BE2C (cell line): ENCODE data around the gene RAMP3.
"Not testable (repeated sequence)": the region's sequence is repeated elsewhere in the genome, so short reads cannot be mapped to it uniquely, and the experiment has no call there.

Experiments
- DNase-seq: peaks from one replicate; pipeline ENCODE4 v3.0.0-alpha.2; 2020
- H3K27me3 ChIP-seq: fragments of 250-450 bp; sonication (Bioruptor Pico); 2 replicates; pipeline ENCODE4 v1.5.1; 2020; ENCODE audit warnings: mild to moderate bottlenecking
- H3K36me3 ChIP-seq: fragments of 250-450 bp; sonication (Bioruptor Pico); 2 replicates; pipeline ENCODE4 v1.5.1; 2020; ENCODE audit warnings: mild to moderate bottlenecking
- H3K4me1 ChIP-seq: fragments of 250-450 bp; sonication (Bioruptor Pico); 2 replicates; pipeline ENCODE4 v1.5.1; 2020
- H3K4me3 ChIP-seq: 2 replicates; pipeline ENCODE4 v1.5.1; 2011; ENCODE audit warnings: low read depth, low read length
- H3K9me3 ChIP-seq: fragments of 250-450 bp; sonication (Bioruptor Pico); 2 replicates; pipeline ENCODE4 v1.5.1; 2020
- TF ChIP-seq, protein P1 (sequence below): IDR thresholded peaks from 2 replicates; pipeline ENCODE4 v1.5.1; 2012; ENCODE audit warnings: mild to moderate bottlenecking, low read depth, low read length

Gene RAMP3

GRCh38 chr7:45161842-45162241, 4.3 kb downstream of the RAMP3 start:
- no peak for DNase-seq
- Histone ChIP-seq H3K4me3 (no peak overlapping the region), H3K9me3 (no peaks in the 10 kb centered on the region), H3K4me1 (peaks cover 4% of the 10 kb centered on the region), H3K36me3 (no peaks in the 10 kb centered on the region), H3K27me3 (no peaks in the 10 kb centered on the region)
- TF ChIP-seq, protein P1, sequence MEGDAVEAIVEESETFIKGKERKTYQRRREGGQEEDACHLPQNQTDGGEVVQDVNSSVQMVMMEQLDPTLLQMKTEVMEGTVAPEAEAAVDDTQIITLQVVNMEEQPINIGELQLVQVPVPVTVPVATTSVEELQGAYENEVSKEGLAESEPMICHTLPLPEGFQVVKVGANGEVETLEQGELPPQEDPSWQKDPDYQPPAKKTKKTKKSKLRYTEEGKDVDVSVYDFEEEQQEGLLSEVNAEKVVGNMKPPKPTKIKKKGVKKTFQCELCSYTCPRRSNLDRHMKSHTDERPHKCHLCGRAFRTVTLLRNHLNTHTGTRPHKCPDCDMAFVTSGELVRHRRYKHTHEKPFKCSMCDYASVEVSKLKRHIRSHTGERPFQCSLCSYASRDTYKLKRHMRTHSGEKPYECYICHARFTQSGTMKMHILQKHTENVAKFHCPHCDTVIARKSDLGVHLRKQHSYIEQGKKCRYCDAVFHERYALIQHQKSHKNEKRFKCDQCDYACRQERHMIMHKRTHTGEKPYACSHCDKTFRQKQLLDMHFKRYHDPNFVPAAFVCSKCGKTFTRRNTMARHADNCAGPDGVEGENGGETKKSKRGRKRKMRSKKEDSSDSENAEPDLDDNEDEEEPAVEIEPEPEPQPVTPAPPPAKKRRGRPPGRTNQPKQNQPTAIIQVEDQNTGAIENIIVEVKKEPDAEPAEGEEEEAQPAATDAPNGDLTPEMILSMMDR: no peak

- no peaks in the 10 kb centered on the region for H3K9me3 ChIP-seq
- no peak overlapping the region for H3K4me3 ChIP-seq
- H3K4me1 ChIP-seq: peaks cover 4% of the 10 kb centered on the region
- no peaks in the 10 kb centered on the region for H3K36me3 ChIP-seq
- no peaks in the 10 kb centered on the region for H3K27me3 ChIP-seq
- TF ChIP-seq, protein P1: no peak
- DNase-seq: no peak
These were observed 4.8 kb downstream of the RAMP3 start for GRCh38 chr7:45162311-45162845.

DNA sequence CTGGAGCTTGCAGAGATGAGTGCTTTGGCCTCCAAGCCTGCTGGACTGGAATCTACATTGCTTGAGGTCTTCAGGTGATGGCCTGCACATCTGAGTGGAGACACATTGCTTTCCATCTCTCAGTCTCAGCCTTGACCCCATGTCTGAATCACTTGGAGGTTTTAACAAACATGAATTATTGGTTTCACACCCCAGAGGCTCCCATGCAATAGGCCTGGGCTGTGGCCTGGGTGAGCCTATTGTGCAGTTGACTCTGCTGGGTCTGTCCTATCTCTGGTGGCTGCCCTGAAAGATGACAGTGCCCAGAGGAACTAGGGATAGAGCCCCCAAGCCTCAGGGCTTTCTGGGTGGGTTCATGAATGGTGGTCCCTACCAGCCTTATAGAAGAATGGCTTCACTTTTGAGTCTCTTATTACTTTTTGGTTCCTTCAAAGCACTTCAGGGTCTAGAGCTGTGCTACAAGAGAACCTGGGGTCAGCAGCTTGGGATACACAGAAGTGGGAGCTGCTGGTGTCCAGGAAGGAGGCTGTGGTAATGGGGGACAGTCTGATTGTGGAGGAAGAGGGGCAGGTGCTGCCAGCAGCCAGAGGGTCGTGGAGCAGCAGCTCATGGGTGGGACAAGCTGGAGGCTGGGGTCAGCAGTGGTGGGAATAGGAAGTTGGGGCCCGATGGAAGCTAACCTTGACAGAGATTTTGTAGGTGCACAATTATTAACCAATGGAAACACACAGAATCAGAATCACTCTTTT, 5.5 kb downstream of the RAMP3 start:
- no peaks in the 10 kb centered on the region for H3K9me3 ChIP-seq
- no peaks in the 10 kb centered on the region for H3K36me3 ChIP-seq
- no peak overlapping the region for H3K4me3 ChIP-seq
- TF ChIP-seq, protein P1: no peak
- H3K27me3 ChIP-seq: no peaks in the 10 kb centered on the region
- H3K4me1 ChIP-seq: peaks cover 4% of the 10 kb centered on the region
- DNase-seq: no peak

DNA sequence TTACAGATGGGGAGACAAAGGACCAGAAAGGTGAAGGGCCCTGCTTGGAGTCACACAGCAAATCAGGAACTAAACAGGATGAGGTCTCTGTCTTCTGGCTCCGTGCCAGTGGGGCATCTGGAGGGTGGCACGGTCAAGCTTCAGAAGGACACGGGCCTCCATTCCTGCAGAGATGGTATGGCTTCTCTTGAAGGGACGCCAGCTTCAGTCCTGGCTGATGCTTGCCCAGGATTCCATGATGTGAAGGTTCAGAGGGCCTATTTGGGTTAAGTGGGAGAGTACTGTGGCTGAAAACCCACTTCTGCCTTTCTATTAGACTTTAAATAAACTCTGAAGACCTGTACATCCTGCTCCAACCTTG, 6.1 kb downstream of the RAMP3 start:
- H3K4me1 ChIP-seq: peaks cover 4% of the 10 kb centered on the region
- TF ChIP-seq, protein P1: no peak
- no peak for DNase-seq
- no peak overlapping the region for H3K4me3 ChIP-seq
- no peaks in the 10 kb centered on the region for H3K9me3 ChIP-seq
- no peaks in the 10 kb centered on the region for H3K27me3 ChIP-seq
- no peaks in the 10 kb centered on the region for H3K36me3 ChIP-seq

DNA sequence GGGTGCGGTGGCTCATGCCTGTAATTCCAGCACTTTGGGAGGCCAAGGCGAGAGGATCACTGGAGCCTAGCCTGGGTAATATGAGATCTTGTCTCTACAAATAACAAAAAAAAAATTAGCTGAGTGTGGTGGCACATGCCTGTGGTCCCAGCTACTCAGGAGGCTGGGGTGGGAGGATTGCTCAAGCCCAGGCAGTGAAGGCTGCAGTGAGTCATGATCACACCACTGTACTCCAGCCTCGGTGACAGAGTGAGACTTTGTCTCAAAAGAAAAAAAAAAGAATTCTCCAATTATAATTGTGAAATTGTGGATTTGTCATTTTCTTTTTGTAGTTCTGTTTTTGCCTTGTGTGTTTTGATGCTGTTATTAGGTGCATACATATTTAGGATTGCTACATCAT, 6.7 kb downstream of the RAMP3 start:
- H3K27me3 ChIP-seq, H3K36me3 ChIP-seq, DNase-seq, H3K4me1 ChIP-seq, H3K4me3 ChIP-seq, H3K9me3 ChIP-seq: not testable (repeated sequence)

DNA sequence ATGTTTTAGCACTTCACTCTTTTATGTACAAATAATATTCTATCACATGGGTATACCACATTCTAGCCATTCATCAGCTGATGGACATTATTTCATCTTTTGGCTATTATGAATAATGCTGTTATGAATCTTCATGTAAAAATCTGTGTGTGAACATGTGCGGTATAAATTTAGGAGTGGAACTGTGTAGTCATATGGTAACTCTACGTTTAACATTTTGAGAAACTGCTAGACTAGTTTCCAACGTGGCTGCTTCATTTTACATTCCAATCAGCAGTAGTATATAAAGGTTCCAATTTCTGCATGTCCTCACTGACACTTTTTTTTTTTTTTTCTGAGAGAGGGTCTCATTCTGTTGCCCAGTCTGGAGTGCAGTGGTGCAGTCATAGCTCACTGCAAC, 8.3 kb downstream of the RAMP3 start:
- Histone ChIP-seq H3K9me3 (no peaks in the 10 kb centered on the region), H3K36me3 (no peaks in the 10 kb centered on the region), H3K27me3 (no peaks in the 10 kb centered on the region), H3K4me1 (peaks cover under 1% of the 10 kb centered on the region), H3K4me3 (no peak overlapping the region)
- no peak for DNase-seq
- TF ChIP-seq, protein P1: no peak
